GM21526 (cell line): ENCODE measurements around the gene ITGB7.
A peak's percentile ranks its signal among the peaks of the same experiment; 100 is the strongest.

Source experiments
- ATAC-seq: cut with Tn5 transposase; IDR thresholded peaks from one replicate; pipeline ENCODE4 v1.9.1; 2021; ENCODE audit warnings: moderate library complexity; ENCODE audit not compliant: unreplicated experiment, low FRiP score

Gene ITGB7, protein sequence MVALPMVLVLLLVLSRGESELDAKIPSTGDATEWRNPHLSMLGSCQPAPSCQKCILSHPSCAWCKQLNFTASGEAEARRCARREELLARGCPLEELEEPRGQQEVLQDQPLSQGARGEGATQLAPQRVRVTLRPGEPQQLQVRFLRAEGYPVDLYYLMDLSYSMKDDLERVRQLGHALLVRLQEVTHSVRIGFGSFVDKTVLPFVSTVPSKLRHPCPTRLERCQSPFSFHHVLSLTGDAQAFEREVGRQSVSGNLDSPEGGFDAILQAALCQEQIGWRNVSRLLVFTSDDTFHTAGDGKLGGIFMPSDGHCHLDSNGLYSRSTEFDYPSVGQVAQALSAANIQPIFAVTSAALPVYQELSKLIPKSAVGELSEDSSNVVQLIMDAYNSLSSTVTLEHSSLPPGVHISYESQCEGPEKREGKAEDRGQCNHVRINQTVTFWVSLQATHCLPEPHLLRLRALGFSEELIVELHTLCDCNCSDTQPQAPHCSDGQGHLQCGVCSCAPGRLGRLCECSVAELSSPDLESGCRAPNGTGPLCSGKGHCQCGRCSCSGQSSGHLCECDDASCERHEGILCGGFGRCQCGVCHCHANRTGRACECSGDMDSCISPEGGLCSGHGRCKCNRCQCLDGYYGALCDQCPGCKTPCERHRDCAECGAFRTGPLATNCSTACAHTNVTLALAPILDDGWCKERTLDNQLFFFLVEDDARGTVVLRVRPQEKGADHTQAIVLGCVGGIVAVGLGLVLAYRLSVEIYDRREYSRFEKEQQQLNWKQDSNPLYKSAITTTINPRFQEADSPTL

DNA sequence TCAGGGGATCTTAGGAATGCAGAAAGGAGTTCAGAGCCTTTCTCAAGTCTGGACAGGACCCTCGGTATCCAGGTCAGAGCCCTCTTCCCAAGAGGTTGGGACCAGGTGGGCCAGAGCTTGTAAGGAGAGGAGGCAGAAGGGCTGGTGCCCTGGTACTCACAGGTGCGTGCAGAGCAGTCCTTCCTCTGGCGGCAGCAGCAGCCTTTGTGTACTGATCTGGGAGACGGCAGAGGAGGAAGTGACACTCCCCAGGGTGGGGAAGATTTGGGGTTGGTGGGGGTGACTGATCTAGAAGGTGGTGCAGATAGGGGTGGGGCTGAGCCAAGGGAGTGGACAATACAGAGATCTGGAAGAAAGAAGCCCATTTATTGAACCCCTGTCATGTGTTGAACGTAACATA lies at the start of gene ITGB7:
Gene ITGB7, minus strand, starts transcription at position 210 of the 400 bp plus-strand sequence. CDS start 6,808 bp downstream, outside the sequence.
- peak; percentile 52 for ATAC-seq

DNA sequence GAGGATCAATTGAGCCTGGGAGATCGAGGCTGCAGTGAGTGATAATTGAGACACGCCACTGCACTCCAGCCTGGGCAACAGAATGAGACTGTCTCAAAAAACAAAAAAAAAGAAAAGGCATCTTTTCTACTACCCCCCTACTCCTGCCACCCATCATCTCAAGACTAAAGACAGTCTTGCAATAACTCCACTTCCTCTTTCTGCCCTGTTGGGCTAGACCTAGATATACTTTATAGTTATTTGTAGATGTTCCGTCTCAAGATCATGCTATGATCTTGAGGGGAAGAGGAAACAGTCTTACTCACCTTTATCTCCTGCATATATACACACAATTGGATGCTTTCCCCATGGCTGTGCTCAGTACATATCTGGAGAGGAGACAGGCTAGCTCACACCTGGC lies 48.9 kb upstream of the ITGB7 start:
- no peak for ATAC-seq

DNA sequence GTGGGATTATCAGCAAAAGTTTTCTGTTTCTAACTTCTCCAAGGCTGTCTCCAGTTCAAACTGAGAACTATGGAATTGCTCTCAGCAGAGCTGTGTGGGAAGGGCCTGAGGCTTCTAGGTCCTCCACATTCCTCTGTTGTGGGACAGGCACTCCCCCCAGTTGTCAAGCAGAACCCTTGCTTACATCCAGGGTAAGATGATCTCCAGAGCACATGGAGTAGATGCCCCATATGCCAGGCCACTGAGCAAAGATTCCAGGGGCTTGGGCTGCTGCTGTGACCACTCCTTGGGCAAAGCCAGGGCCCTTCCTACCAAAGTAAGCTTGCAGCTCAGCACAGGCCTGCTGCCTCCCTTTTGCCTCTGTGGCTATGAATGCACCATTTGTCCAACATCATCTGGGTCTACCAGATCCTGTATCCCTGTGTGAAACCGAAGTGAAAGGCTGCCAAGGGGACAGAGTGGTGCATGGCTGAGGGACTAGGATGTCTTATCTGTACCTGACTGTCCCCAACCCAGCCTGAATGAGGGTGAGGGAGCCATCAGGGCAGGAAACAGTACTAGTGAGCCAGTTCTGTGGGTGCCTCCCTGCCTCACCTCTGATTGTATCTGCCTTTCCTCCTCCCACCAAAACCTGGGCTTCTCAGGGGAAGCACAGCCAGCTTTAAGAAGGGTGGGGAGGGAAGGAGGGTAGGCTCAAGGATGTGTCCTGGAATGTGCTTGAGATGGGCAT lies 47.9 kb upstream of the ITGB7 start:
- ATAC-seq = no peak

DNA sequence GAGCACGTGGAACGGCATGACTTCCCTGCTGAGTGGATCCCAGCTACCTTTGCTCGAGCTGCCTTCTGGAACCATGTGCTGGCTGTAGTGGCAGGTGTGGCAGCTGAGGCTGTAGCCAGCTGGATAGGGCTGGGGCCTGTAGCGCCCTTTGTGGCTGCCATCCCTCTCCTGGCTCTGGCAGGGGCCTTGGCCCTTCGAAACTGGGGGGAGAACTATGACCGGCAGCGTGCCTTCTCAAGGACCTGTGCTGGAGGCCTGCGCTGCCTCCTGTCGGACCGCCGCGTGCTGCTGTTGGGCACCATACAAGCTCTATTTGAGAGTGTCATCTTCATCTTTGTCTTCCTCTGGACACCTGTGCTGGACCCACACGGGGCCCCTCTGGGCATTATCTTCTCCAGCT lies 46.2 kb upstream of the ITGB7 start:
- no peak for ATAC-seq

GRCh38 chr12:53252349-53252916 lies 45.4 kb upstream of the ITGB7 start:
- no peak for ATAC-seq

GRCh38 chr12:53251477-53252348 lies 44.7 kb upstream of the ITGB7 start:
- ATAC-seq = peak; percentile 63

DNA sequence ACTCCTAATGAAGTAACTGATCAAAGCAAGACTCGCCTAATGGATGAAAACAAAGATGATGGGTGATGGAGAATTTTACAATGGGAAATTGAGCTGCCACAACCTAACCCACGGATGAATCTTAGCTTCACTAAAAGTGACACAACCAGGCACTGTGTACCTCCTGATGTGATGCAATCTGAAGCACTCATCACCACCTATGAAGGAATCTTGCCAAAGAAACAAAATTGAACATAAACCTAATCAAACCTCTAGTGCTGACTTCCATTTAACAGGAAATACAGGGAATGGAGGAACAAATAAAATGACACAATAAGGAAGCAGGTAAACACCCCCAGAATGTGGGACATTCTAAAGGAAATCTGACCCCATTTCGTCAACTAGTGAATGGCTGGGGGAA lies 38.2 kb upstream of the ITGB7 start:
- ATAC-seq = no peak

GRCh38 chr12:53244337-53244736 lies 37.3 kb upstream of the ITGB7 start:
- ATAC-seq = no peak

- no peak for ATAC-seq
Measured at GRCh38 chr12:53241623-53242412, 34.8 kb upstream of the ITGB7 start.

- ATAC-seq = no peak
Measured at GRCh38 chr12:53239643-53240258, 32.7 kb upstream of the ITGB7 start.

GRCh38 chr12:53236443-53237111 lies 29.5 kb upstream of the ITGB7 start:
- ATAC-seq = no peak

DNA sequence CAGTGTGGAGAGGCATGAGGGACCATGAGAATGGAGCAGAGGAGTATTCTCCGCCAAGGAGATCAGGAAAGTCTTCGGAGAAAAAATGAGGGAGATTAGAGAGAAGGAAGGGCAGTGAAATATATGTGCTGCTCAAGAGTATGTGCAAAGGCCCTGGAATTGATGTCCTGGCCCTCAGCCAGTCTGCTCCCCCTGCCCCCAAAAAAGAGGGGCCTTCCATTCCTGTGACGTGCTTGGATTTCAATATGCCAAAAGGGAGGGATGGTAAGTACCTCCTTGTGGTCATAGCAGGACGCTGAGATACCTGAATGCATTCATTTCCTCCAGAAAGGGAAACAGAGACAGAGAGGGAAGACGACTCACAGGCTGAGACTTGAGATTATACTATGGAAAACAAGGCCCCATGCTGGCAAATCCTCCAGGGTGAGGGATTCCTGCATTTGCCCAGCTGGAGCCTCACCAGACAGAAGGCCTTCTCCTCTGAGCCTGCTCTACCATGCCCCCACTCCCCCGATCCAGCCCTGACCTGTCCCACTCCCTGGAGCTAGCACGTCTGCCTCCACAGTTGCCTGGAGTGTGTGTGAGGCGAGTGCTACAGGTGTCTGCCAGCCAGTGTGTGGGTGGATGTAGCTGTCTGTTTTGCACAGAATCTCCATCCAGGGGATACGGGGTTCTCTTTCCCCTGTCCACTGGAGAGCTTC lies 28.8 kb upstream of the ITGB7 start:
- ATAC-seq = no peak

GRCh38 chr12:53235164-53235563 lies 28.1 kb upstream of the ITGB7 start:
- ATAC-seq = no peak

DNA sequence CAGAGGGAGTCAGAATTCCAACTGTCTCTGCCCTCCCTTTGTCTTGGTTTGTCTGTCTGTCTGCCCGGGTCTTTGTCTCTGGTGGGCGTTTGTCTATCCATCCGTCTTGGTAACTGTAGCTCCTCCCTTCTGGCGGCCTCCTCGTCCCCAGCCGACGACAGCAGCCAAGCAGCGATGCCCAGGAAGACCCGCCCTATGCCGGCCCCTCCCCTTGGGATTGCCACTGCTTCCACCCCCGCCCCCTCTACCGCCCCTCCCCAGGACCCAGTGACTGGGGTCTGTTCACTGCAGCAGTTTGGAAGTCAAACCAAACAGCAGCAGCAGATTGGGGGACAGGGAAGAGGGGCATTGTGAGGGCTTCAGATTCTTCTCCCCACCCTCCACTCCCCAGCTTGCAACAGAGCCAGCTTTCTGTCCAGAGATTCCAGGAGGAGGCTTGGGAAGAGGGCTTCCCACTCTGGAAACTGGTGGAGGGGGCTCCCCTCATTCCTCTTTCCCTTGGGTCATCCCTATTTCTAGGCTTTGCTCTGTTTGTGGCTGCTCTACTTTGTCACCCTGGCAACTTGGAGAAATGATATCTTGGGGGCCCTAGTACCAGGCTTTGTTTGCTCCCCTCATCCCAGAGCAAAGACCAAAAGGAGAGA lies 27.3 kb upstream of the ITGB7 start:
- no peak for ATAC-seq

- ATAC-seq = no peak
Measured at GRCh38 chr12:53233671-53234121, 26.6 kb upstream of the ITGB7 start.

- ATAC-seq = no peak
Measured at GRCh38 chr12:53232646-53233461, 25.8 kb upstream of the ITGB7 start.
